ENCODE measurements around the gene BSCL2.

- TF ChIP-seq CTCF (IDR thresholded peaks at IDR 0.05) (no peak), POLR2A (IDR thresholded peaks at IDR 0.05) (no peak), EP300 (IDR thresholded peaks at IDR 0.05) (no peak), POLR2AphosphoS5 (IDR thresholded peaks at IDR 0.05) (no peak)
Measured at GRCh38 chr11:62682518-62682917, 24.7 kb downstream of the BSCL2 start.

All from suprapubic skin (tissue), 4 donors.